Chondrocyte (in vitro differentiated cells): ENCODE results near the gene FAM78B. TPM values are rescaled to one million over a fixed set of nuclear protein-coding genes. Genes with fewer than 3 reads are reported as not detected.

Experiments
- DNase-seq: peaks from one replicate; pipeline ENCODE4 v3.0.0; 2021; ENCODE audit warnings: mixed read lengths, low spot score
- H3K27ac Mint-ChIP-seq: one replicate; pipeline ENCODE4 v1.8.0; 2021; ENCODE audit warnings: mild to moderate bottlenecking, moderate library complexity, mixed read lengths; ENCODE audit not compliant: unreplicated experiment
- H3K27me3 Mint-ChIP-seq: 2 replicates; pipeline ENCODE4 v1.8.0; 2021; ENCODE audit warnings: low read depth, mixed read lengths
- H3K36me3 Mint-ChIP-seq: 2 replicates; pipeline ENCODE4 v1.8.0; 2021; ENCODE audit warnings: low read depth, mixed read lengths
- H3K4me1 Mint-ChIP-seq: 2 replicates; pipeline ENCODE4 v1.8.0; 2021; ENCODE audit warnings: low read depth, mild to moderate bottlenecking, mixed read lengths
- H3K4me3 Mint-ChIP-seq: one replicate; pipeline ENCODE4 v1.8.0; 2021; ENCODE audit warnings: mild to moderate bottlenecking, moderate library complexity, mixed read lengths; ENCODE audit not compliant: unreplicated experiment
- H3K9me3 Mint-ChIP-seq: 2 replicates; pipeline ENCODE4 v1.8.0; 2021; ENCODE audit warnings: low read depth, mixed read lengths
- total RNA-seq: library from RNA; stranded (reverse); gene quantifications from 3 replicates; pipeline ENCODE4 v1.2.1, GENCODE V29; 2021
- TF ChIP-seq, protein P1 (sequence below): fragments of 200-600 bp; sonication (generic); IDR thresholded peaks from 2 replicates; pipeline ENCODE4 v1.5.0; 2021; ENCODE audit warnings: antibody characterized with exemption, mild to moderate bottlenecking, moderate library complexity

FAM78B gene
- total RNA-seq, 1 donor from 2014 or later: 0.22 TPM

DNA sequence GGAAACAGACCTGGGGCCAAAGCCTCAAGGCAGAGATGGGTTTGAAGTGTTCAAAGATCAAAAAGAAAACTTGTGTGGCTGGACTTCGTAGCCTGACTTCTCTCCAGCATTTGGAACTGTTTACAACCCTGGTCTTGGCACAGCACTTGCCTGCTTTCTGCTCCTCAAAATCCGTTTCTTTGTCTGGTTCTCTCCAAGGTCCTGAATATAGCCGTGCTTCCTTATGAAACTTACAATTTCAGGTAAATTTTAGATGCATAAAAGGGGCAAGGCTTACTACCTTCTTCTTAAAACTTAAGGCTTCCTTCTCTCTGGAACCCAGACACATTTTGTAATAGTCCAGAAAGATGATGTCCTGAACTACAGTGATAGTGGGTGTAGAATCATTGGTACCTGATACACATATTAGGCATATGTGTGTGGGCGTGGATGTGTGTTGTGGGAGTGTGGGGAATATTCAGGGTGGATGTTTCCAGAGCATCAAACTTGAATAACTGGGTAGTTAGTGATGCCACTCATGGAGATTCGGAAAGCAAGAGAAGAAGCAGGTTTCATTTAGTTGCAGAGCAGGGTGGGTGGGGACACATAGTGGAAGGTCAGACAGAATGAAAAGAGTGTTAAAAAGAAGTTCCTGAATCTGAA is 26.4 kb upstream of the FAM78B start:
- H3K36me3 Mint-ChIP-seq: no peaks in the 10 kb centered on the region
- no peaks in the 10 kb centered on the region for H3K4me1 Mint-ChIP-seq
- no peak for DNase-seq
- H3K27me3 Mint-ChIP-seq: no peaks in the 10 kb centered on the region
- no peak overlapping the region for H3K27ac Mint-ChIP-seq
- TF ChIP-seq, protein P1, sequence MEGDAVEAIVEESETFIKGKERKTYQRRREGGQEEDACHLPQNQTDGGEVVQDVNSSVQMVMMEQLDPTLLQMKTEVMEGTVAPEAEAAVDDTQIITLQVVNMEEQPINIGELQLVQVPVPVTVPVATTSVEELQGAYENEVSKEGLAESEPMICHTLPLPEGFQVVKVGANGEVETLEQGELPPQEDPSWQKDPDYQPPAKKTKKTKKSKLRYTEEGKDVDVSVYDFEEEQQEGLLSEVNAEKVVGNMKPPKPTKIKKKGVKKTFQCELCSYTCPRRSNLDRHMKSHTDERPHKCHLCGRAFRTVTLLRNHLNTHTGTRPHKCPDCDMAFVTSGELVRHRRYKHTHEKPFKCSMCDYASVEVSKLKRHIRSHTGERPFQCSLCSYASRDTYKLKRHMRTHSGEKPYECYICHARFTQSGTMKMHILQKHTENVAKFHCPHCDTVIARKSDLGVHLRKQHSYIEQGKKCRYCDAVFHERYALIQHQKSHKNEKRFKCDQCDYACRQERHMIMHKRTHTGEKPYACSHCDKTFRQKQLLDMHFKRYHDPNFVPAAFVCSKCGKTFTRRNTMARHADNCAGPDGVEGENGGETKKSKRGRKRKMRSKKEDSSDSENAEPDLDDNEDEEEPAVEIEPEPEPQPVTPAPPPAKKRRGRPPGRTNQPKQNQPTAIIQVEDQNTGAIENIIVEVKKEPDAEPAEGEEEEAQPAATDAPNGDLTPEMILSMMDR: no peak
- H3K9me3 Mint-ChIP-seq: no peaks in the 10 kb centered on the region
- no peak overlapping the region for H3K4me3 Mint-ChIP-seq

DNA sequence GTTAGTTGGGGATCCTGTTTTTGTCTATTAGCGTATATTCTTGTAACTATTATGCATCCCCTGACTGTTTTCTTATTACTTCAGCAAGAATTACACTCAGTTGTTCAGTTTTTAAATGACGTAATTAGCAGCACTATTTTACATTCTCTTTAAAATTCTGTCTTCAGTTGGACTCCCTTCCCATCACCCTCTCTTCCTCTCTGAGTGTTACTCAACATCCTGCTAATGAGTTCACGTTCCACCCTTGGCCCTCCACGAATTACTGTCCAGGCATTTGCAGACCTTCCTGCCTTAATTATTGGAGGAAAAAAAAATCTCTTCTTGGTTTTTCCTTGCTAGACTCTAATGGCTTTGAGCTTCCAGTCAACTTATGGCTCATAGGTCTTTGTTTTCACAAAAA is 23.6 kb upstream of the FAM78B start:
- Mint-ChIP-seq H3K27ac (no peak overlapping the region), H3K4me1 (no peaks in the 10 kb centered on the region), H3K4me3 (no peak overlapping the region), H3K27me3 (no peaks in the 10 kb centered on the region), H3K9me3 (no peaks in the 10 kb centered on the region), H3K36me3 (no peaks in the 10 kb centered on the region)
- no peak for DNase-seq
- TF ChIP-seq, protein P1: no peak

DNA sequence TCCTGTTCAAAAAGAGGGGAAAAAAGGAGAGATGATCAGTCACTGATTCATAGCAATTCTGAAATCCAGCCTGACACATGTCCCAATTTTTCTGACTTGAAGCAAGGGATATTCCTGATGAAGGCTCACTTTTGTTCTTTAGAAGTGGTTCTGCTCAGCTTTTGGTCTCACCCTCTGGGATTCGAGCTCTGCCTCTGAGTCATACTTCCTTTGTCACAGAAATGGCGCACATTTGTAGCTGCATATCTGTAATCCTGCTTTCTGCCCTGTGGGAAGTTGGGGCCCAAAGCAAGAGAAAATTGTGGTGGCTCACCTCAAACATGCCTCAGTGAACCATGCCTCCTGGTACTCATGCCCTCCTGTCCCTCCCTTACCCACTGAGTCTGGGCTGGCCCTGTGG is 22.3 kb upstream of the FAM78B start:
- Mint-ChIP-seq H3K36me3 (no peaks in the 10 kb centered on the region), H3K9me3 (no peaks in the 10 kb centered on the region), H3K4me3 (no peak overlapping the region), H3K27me3 (no peaks in the 10 kb centered on the region), H3K4me1 (no peaks in the 10 kb centered on the region), H3K27ac (no peak overlapping the region)
- TF ChIP-seq, protein P1: no peak
- DNase-seq: no peak

GRCh38 chr1:166185526-166185925 is 18.7 kb upstream of the FAM78B start:
- Mint-ChIP-seq H3K27ac (no peak overlapping the region), H3K27me3 (peaks cover 5% of the 10 kb centered on the region), H3K4me3 (no peak overlapping the region), H3K36me3 (no peaks in the 10 kb centered on the region), H3K4me1 (no peaks in the 10 kb centered on the region), H3K9me3 (no peaks in the 10 kb centered on the region)
- no peak for DNase-seq
- TF ChIP-seq, protein P1: no peak

- Mint-ChIP-seq H3K9me3 (no peaks in the 10 kb centered on the region), H3K36me3 (no peaks in the 10 kb centered on the region), H3K4me1 (no peaks in the 10 kb centered on the region), H3K27ac (no peak overlapping the region), H3K4me3 (no peak overlapping the region), H3K27me3 (peaks cover 5% of the 10 kb centered on the region)
- TF ChIP-seq, protein P1: no peak
- no peak for DNase-seq
Observed at GRCh38 chr1:166184897-166185296, 18.1 kb upstream of the FAM78B start.
